Fibroblast of mammary gland (primary cell): ENCODE measurements around the gene BRD7.

Source experiments
- DNase-seq: peaks from one replicate; pipeline ENCODE4 v3.0.0-alpha.2; 2010; ENCODE audit warnings: low read depth
- H3K4me3 ChIP-seq: 2 replicates; pipeline ENCODE4 v1.5.1; 2011; ENCODE audit warnings: low read depth, mild to moderate bottlenecking, low read length, moderate library complexity; ENCODE audit not compliant: control insufficient read depth
- CTCF ChIP-seq: conservative IDR thresholded peaks from 2 replicates; pipeline ENCODE4 v1.5.1; 2011; ENCODE audit warnings: low read depth, low read length, inconsistent platforms; ENCODE audit not compliant: control insufficient read depth, insufficient read depth

Gene BRD7

GRCh38 chr16:50282010-50282538, 86.7 kb downstream of the BRD7 start:
- no peak for TF ChIP-seq CTCF
- H3K4me3 ChIP-seq, result no peak overlapping the region
- DNase-seq, result peak; percentile 38

DNA sequence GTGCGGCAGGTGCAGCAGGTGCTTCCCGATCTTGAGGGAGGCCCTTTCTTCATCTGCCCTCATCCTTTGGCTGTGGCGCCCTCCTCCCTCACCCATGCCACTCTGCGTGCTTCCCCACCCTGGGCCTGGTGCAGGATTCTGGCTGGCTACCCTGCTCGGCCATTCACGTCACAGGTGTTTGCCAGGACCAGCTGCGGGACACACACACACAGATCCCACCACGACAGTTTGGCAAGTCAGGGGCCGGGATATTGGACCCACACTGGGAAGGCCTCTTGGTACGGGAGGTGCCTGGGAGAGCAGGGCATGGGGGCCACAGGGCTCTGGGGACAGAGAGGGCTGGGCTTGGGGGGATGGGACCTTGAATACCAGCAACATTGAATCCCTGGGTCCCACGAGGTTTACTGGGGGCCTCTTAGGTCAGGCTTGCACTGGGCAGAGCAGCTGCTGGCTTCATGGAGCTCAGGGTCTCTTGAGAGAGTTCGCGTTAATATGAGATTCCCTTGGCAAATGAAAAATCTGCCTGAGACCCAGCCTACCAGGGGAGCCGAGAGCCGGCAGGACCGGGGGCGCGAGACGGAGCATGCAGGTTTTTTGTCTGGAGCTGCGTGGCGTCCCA, 87.3 kb downstream of the BRD7 start:
- DNase-seq, result no peak
- TF ChIP-seq CTCF, result no peak
- no peak overlapping the region for H3K4me3 ChIP-seq

DNA sequence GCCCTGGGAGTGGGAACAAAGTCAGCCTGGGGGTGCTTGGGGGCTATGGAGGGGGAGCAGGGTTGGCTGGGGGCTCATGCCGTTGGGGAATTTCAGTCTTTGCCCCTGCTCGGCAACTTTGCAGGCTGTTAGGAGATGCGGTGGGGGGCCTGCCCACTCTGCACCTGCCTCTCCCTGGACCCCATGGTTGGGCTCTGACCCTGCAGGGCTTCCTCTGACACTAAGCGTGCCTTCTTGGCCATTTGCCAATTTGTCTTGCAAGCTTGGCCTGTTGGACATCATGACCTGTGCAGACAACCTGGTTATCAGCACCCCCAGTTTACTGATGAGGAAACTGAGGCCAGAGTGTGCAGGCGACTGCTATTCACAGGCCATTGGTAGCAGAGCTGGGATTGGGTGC, 87.9 kb downstream of the BRD7 start:
- H3K4me3 ChIP-seq, result no peak overlapping the region
- no peak for TF ChIP-seq CTCF
- DNase-seq, result no peak

- H3K4me3 ChIP-seq, result no peak overlapping the region
- no peak for DNase-seq
- TF ChIP-seq CTCF, result no peak
Measured at GRCh38 chr16:50279504-50279865, 89.3 kb downstream of the BRD7 start.

GRCh38 chr16:50278251-50278650, 90.5 kb downstream of the BRD7 start:
- H3K4me3 ChIP-seq, result no peak overlapping the region
- no peak for TF ChIP-seq CTCF
- no peak for DNase-seq

DNA sequence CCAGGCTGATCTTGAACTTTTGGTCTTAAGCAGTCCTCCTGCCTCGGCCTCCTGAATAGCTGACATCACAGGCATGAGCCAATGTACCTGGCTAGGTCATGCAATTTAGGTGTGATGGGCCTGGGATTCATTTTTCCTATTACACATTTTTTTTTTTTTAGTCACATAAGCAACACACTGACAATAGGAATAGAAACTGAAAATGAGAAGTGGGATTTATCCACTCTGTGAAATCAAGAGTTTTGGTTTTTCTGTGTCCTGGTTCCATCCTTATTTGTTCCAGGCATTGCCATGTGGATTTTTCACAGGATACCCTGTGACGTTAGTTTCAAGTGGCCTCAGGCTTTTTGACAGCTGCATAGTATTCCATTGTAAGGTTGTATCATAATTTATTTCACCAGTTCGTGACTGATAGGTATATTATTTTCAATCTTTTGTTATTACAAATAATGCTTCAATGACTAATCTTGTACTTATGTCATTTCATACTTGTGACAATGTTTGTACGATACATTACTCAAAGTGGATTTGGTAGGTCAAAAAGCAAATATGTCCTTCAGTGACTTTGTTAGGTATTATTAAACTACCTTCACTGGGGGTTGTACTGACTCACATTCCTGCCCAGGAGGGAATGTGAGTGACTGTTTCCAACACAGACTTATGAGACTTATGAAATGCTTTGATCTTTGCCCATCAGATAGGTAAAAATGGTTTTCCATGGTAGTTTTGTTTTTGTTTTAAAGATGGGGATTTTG, 91.8 kb downstream of the BRD7 start:
- no peak for DNase-seq
- TF ChIP-seq CTCF, result no peak
- H3K4me3 ChIP-seq, result no peak overlapping the region

GRCh38 chr16:50276326-50276640, 92.5 kb downstream of the BRD7 start:
- no peak for TF ChIP-seq CTCF
- no peak overlapping the region for H3K4me3 ChIP-seq
- no peak for DNase-seq
